ENCODE measurements around the gene ST8SIA1.

The ST8SIA1 gene

DNA sequence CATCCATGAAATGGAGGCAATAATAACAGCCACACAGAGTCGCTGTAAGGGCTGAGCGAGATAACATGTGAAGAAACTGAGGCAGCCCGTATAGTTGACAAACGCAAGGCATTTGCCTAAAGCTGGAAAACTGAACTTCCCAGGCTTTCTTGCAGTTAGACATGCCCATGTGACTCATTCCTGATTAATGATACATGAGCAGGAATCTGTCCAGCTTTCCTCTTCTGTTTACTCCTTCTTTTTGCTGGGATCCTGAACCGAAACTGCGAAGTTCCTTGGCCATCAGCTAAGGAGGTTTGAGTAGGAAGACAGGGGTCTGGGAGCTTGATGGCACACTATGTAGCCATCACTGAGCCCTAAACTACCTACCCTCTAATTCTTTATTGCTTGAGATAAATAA is 52.2 kb downstream of the ST8SIA1 start:
- DNase-seq, result no peak

DNA sequence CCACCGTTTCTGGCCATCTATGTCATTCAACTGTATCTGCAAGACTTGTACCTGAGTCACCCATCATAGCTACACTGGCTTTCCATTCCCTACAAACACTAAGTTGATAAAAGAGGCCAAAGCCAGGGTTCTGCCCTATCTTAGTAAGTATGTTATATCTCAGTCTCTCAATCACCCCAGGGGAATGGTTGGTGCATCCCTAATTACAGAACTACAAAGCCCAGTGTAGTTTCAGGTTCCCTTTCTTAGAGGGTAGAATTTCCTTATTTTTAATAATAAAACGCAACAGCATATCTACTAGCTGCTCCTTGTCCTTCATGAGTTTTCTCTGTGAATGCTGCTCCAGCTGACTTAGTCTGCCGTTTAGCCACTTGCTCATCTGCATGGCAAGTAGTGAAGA is 57.6 kb downstream of the ST8SIA1 start:
- DNase-seq, result no peak

DNA sequence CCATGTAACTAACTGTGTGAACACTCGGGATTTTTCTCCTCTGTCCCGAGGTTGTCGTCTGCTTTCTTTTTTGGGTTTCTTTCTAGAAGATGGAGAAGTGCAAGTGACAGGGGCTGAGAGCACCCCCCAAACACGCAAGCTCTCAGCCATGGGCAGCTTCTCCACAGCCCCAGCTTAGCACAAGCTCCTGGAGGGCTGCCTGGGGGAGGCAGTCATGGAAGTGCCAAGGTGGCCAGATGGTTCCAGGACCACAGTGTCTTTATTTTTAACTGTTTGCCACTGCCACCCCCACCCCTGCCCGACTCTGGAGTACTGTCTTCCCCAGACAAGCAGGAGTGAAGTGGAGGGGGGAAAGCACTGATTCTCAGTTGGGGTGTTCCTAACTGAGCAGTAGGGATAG is 58.2 kb downstream of the ST8SIA1 start:
- no peak for DNase-seq

DNA sequence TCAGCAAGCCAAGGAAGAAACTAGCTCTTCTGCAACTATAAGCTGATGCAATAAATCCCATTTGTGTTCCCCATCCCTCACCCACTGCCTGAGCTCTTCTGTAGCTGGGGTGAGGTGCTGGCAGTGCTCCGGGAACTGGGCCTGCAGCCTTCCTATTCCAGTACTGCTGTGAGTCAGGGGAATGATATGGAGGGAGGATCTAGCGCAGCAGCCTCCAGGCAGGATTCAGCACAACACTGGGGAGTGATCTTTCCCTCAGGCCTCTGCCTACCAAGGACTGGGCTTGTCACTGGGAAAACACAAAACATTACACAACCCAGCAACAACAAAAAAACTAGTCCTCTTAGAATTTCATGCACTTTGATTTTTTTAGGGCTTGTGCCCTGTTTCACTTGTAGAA is 58.7 kb downstream of the ST8SIA1 start:
- no peak for DNase-seq

DNA sequence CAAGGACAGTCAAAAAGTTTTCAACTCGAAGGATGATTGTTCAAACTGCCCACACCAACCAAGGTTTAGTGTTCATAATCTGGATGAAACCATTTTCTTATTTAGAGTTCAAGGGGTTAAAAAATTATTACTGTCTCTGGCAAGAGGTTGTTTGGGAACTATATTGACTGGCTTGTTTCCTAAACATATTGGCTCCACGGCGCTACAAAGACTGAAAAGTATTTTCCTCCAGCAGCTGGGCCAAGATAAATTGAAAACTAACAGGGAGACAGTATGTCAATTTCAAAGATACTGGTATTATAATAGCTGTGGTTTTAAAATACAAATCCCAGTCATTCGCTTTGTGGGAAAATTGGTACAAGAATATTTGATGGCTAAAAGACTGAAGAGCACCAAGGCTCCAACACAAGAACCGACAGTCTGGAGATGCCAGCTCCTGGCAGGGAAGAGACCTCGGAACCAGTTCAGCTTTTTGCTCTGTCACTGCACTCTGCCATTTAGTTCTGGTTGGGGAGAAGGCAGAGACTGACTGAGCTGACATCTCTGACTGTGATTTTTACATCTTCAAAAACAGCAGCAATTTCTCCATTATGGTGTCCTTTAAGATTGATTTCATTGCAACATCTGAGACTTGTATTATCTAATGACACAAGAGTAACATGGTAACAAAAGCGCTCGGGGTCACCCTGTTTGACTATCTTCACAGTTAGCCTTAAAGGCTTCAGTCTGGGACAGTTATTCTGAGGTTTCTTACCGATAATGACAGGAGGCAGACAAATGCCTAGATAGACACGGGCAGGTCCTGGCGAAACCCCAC is 62.0 kb downstream of the ST8SIA1 start:
- DNase-seq, result no peak

DNA sequence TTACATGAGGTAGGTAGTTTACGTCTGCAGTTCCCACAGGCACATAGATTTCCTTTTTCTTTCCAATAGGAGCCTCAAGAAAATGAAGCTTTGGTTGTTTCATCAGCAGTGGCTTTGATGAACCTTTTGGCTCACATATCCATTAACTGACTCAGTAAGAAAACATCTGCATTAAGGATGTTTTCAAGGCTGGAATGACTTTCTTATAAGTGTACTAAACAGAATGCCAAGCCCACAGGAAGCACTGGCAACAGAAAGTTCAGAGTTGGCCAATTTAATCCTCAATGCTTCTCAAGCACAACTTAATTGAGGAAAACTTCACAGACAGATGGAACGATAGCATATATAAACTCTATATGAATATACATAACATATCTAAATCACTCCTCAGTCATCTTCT is 63.5 kb downstream of the ST8SIA1 start:
- no peak for DNase-seq

DNA sequence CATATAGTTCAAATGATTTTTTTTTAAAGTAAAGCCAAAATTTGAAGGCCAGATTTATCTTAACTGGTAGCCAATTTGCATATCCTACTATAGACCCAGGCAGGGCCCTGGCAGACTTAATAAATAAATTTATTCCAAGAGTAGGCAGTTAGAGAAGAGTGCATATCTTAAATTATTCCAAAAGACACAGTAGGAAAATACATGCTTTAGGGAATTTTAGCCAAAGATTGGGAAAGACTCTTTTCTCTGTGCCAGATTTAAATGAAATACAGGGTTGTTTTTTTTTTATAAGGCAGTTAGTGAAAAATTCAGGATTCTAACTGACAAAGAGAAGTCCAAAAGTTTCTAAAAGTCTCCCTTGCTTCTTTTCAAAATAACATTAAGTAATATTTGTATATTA is 65.5 kb downstream of the ST8SIA1 start:
- no peak for DNase-seq

DNA sequence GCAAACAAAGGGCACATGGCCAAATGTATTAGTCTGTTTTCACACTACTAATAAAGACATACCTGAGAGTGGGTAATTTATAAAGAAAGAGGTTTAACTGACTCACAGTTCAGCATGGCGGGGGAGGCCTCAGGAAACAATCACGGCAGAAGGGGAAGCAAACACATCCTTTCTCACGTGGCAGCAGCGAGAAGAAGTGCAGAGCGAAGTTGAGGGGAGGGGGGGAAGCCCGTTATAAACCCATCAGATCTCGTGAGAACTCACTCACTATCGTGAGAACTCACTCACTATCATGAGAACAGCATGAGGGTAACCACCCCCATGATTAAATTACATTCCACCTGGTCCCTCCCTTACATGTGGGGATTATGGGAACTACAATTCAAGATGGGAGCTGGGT is 66.1 kb downstream of the ST8SIA1 start:
- DNase-seq, result no peak

DNA sequence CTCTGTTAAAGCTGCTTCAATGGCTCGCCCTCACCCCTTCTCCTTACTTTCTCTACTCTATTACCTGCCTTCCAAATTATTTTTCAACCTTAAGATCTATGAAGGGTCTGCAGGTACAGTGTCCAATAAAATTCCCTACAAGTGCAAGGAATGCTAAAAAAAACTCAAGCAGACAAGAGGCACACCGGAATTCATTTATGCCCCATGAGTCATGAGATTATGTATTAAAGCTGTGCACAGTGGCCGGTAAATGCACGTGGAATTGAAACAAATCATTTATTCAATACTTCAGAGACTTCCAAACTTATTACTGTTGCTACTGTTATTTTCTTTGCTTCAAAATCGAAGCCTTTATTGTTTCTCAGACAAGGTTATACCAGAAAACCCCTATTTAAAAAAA is 68.4 kb downstream of the ST8SIA1 start:
- DNase-seq, result no peak

DNA sequence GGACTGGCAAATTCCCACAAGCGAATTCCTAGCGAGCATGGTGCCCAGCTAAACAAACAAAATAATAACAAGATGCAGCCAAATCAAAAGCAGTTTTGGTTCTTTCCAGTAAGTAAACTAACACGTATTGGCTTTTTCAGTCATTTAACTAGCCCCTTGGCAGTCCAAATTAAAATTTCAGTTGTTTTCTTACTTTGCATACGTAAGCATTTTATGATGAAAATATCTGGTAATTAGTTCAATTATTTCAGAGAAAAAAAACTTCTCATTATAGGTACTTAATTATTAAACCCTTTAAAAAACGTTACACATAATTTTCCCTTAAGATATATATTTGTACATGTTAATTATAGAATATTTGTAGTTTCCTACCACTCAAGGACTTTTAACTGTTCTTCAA is 70.1 kb downstream of the ST8SIA1 start:
- no peak for DNase-seq

DNA sequence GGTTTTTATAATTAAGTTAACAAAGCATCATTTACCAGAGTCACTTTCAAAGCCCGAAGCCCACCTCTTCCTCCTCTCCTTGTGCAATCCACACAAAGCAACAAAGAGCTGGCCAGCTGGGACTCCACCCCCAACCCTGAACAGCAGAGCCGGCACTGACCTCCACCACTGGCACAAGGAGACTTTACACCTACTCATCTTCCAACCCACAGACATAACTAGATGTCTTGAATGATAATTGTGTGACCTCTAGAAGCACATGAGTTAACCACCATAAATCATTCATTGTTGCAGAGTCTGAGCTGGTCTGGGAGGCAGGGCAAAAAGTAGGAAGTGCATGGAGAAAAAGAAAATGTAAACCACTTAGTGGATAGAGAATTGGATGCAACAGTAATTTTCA is 72.2 kb downstream of the ST8SIA1 start:
- DNase-seq, result no peak

DNA sequence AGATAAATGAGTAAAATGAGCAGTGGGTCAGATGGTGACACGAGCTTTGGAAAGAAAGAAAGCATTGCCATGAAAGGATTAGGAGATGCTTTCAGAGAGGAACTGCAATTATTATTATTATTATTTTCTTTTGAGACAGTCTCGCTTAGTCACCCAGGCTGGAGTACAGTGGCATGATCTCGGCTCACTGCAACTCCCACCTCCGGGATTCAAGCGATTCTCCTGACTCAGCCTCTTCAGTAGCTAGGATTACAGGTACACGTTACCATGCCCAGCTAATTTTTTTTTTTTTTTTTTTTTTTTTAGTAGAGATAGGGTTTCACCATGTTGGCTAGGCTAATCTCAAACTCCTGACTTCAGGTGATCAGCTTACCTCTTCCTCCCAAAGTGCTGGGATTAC is 77.4 kb downstream of the ST8SIA1 start:
- DNase-seq, result no peak

DNA sequence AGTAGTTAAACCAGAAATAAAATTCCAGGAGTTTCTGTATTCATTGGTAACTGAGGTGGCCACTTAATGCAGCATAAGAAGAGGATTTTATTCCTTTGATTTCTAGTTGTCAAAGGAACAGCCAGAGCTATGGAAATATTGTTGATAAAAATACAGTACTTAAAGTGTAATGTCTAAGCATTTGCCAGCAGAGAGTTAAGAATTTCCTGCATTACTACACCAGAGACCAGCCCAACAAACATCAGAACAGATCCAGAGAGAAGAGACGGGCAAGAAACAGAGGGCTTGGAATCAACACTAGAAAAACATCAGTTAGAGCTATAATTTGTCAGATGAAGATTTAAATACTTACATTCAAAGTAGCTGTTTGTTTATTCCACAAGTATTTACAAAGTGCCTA is 77.9 kb downstream of the ST8SIA1 start:
- no peak for DNase-seq

DNA sequence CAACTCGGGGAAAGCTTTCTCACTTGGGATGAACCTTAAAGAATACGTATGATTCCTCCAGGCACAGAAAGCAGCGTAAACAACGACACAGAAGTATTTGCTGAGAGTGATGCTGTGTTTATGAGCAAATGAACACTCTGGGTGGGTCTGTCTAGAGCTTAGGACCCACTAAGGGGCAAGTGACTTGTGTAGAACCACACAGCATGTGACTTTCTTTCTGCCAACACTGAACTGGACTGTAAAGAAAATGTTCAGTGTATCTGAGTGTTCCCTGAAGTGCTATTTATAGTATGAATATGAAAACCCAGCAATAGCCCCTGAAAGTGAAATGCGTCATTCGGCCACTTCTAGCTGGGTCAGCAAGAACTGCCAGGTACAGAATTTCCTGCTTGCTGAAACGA is 78.5 kb downstream of the ST8SIA1 start:
- DNase-seq, result no peak

DNA sequence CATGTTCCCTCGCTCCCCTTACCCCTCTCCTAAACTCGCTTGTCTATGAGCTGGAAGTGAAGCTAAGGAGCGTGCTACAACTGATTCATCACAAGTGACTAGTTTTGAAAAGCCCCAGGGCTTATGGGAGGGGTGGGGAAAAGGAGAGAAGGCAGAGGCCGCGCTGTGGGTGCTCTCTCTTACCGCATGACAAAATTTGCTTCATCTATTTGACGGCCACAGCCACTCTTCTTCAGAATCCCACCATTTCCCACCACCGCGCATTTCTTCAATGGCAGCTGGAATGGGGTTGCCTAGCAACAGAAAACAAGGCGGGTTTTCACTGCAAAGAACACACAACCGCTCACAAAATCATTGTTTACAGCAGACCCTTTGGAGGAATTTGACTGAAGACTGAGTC is 79.4 kb downstream of the ST8SIA1 start:
- DNase-seq, result no peak

DNA sequence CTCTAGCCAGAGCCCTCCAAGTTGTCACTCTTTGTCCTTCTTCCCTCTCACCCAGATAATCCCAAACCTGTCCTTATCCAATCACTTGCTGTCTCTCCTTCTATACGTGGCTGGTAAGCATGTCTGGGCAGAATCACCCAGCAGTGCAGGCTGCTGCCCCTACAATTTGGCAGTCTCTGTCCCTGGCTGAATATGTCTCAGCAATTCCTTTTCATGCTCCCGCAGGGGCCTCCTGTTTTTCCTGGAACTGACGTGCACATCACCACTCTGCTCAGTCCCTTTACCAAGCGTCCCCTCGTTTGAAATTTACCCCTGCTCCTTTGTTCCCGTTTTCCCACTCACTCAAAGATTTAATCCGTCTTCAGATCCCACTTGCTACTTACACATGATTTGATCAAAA is 80.0 kb downstream of the ST8SIA1 start:
- no peak for DNase-seq

DNA sequence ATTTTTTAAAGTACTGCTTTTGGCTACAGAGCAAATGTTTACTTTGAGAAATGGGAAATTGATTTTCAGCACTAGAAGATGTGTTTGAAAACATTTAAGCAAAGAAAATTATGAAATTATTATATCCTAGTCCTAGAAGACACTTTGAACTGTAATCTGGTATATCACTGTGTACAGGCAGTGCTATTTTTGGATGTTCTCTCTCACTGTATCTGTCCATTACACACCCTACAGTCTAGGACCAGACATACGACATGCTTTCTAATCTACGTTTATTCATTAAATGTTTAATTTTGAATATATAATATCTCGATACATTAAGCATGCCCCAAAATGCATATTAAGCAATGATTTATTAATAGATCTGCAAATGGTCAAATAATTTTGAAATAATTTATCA is 82.5 kb downstream of the ST8SIA1 start:
- no peak for DNase-seq

DNA sequence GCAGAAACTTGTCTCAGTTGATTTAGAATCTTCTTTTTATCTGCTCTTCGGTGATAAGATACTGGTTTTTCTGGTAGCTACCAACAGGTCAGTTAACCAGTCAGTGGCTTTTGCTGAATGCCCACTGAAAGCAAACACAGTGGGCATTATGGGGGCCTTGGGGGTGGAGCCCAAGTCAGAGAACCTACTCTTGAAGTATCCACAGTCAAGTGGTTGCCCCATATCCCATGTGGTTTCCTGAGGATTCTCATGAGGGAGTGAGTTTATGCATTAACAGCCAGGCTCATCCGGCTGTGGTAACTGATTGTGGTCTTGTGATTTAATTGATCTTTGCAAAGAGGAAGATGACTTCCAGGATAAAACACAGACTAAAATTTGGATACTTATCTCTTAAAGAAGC is 83.7 kb downstream of the ST8SIA1 start:
- no peak for DNase-seq

DNA sequence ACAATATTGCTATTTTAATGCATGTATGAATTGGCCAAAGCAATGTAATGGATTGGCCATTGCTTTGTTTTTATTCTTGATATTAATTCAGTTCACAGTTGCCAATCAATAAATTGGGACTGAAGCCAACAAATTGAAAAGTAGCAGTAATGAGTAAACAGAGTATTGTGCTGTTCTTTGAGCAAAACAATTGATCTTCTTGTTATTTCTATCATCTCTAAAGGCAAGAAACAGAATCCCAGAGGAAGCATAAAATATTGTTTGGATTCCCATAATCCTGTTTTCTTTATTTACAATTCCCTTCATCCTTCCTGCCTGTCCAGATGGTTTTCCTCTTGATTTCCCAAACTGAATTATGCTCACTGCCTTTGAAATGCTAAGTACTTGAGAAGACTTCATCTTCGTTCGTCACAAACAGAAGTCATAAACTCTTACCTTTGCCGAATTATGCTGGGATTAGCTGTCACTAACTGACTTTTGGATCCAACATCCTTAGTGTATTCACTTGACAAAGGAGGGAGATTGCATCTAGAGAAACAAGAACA is 85.9 kb downstream of the ST8SIA1 start:
- DNase-seq, result no peak

DNA sequence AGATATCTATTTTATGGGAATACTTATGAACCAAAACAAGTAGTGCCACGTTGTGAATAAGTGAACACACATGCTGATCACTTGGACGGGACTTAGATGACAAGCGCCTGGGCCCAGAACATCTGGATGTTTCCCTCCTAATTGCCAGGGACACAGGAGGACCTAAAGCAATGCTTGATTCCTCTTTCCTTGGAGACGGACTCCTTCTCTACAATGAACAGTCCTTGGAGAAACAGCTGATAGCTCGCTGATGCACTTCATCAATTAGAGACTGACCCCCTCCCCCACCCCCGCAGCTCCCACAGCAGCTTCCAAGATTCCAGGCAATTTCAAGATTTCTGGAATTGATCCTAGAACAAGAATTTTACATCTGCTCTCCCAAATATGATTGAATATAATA is 86.4 kb downstream of the ST8SIA1 start:
- DNase-seq, result no peak

DNA sequence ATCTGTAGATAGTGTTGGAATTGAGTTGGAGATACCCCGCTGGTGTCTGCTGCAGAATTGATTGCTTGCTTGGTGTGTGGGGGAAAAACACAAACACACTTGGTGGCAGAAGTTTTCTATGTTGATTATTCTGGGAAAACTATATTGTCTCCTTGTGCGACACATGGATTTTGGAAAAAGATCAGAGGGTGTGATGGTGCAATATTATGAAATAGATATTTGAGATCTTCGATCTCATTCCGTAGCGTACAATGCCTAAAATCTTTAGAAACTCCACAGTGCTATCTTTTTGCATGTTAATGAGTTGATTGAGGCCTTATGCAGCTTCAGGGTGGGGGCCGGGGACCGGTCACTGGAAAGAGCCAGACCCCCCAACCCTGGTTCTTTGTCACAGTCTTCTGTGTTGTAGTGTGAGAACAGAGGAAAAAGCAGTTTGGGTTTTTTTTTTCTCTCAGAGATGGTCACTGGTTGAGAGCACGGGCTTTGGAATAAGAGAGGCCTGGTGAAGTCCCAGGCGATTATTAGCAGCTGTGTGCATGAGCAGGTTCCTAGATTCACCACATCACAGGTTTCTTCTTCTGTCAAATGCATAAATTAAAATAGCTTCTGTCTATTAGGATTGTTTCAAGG is 88.2 kb downstream of the ST8SIA1 start:
- DNase-seq, result no peak

DNA sequence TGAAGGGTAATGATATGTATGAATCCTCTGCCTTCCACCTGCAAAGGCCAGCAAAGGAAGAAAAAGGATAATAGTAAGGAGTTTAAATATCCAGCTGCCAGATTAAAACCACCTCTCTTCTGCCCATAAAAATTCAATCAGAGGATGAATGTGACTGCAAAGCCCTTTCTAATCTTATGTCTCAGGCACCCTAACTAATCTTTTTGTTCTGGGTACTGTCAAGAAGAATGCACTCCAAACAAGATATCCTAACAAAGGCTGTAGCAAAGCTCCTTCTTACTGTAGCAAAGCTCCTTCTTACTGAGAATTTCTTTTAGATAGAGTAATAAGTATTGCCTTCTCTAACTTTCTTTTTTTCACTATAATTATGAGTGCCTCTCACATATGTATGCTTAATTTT is 91.8 kb downstream of the ST8SIA1 start:
- no peak for DNase-seq

DNA sequence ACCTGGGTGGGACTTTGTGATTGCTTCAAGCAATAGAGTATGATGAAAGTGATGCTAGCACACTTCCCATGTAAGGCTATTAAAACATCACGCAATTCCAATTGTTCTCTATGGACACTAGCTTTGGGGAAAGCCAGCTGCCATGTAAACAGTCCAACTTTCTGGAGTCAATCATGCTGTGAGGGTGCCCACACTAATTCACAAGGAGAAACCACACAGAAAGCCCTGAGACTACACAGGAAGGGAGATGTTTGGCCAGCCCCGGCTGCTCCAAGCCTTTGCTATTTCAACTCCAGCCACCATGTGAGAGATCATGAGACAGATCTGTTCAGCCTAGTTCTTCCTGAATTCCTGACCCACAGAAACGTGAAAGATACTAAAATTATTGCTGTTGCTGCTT is 96.3 kb downstream of the ST8SIA1 start:
- DNase-seq, result no peak

DNA sequence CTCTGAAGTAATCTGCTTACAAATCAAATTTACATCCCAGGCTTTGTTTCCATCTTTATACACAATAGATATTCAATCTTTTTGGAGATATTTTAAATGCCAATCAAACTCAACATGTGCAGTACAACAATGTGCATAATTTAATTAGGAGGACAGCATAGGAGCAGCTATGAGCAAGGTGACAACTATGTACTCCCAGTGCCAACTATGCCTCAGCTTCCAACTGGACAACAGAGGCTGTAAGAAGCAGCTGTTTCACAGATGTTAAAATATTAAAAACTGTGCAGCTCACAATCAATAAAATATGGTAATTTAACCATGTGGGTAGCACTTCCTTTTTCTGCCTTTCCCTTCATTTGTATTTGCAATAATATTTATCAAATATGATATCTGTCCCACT is 99.9 kb downstream of the ST8SIA1 start:
- no peak for DNase-seq

DNA sequence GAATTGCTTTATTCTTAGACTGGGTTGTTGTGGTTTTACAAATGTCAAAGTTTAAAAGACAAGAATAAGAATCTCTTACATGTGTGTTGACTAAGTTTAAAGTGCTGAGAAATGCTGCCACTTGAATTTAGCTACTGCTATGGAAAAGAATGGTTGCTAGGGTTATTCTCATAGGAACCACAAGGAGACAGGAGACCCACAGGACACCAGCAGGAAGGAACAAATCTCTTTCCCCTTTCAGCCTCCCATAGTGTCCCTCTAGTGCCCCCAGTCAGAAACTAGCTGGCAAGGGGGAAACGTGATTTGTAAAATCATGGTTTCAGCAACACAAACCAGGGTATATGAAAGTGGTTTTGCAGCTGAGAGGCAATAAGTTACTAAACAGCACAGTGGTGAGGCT is 102.7 kb downstream of the ST8SIA1 start:
- no peak for DNase-seq
